HUES48 (cell line): ENCODE results near the gene PYCR2.
"Not testable (repeated sequence)": the region's sequence is repeated elsewhere in the genome, so short reads cannot be mapped to it uniquely, and the experiment has no call there.

Experiments used
- H3K27ac ChIP-seq: one replicate; pipeline ENCODE4 v1.7.0; 2013; ENCODE audit warnings: low read depth, low read length, inconsistent platforms
- H3K27me3 ChIP-seq: 2 replicates; pipeline ENCODE4 v1.6.1; 2013; ENCODE audit warnings: mild to moderate bottlenecking, low read length; ENCODE audit not compliant: control insufficient read depth, insufficient read depth
- H3K36me3 ChIP-seq: 2 replicates; pipeline ENCODE4 v1.6.1; 2013; ENCODE audit warnings: low read length; ENCODE audit not compliant: control insufficient read depth, insufficient read depth
- H3K4me1 ChIP-seq: 2 replicates; pipeline ENCODE4 v1.6.1; 2013; ENCODE audit warnings: mild to moderate bottlenecking, low read length; ENCODE audit not compliant: control insufficient read depth, insufficient read depth
- H3K4me3 ChIP-seq: 2 replicates; pipeline ENCODE4 v1.5.1; 2013; ENCODE audit warnings: mild to moderate bottlenecking, low read depth, low read length
- H3K9ac ChIP-seq: 2 replicates; pipeline ENCODE4 v1.6.1; 2013; ENCODE audit warnings: mild to moderate bottlenecking, low read depth, low read length, moderate library complexity
- H3K9me3 ChIP-seq: 2 replicates; pipeline ENCODE4 v1.6.1; 2013; ENCODE audit warnings: low read length; ENCODE audit not compliant: control insufficient read depth, insufficient read depth

PYCR2 gene

GRCh38 chr1:225931270-225932136, 7.5 kb upstream of the PYCR2 start:
- Histone ChIP-seq H3K27me3 (no peaks in the 10 kb centered on the region), H3K27ac (no peak overlapping the region), H3K4me3 (no peak overlapping the region), H3K9me3 (no peaks in the 10 kb centered on the region), H3K36me3 (no peaks in the 10 kb centered on the region), H3K4me1 (peaks cover 3% of the 10 kb centered on the region; the same call in 1 of the 2 replicates), H3K9ac (no peak overlapping the region)

GRCh38 chr1:225930566-225930965, 6.5 kb upstream of the PYCR2 start:
- Histone ChIP-seq H3K4me1 (peaks cover 4% of the 10 kb centered on the region; the same call in 1 of the 2 replicates), H3K36me3 (no peaks in the 10 kb centered on the region), H3K27ac (no peak overlapping the region)

DNA sequence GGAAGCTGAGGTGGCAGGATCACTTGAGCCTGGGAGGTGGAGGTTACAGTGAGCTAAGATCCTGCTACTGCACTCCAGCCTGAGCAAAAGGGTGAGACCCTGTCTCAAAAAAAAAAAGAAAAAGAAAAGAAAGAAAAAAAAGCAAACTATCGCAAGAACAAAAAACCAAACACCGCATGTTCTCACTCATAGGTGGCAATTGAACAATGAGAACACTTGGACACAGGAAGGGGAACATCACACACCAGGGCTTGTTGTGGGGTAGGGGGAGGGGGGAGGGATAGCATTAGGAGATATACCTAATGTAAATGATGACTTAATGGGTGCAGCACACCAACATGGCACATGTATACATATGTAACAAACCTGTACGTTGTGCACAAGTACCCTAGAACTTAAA, 5.4 kb upstream of the PYCR2 start:
- not testable (repeated sequence) for H3K9me3 ChIP-seq, H3K9ac ChIP-seq, H3K36me3 ChIP-seq, H3K27ac ChIP-seq, H3K4me1 ChIP-seq, H3K27me3 ChIP-seq, H3K4me3 ChIP-seq

More at GRCh38 chr1:225930566-225930965, 6.5 kb upstream of the PYCR2 start:
- Histone ChIP-seq H3K4me3 (no peak overlapping the region), H3K9me3 (no peaks in the 10 kb centered on the region), H3K9ac (no peak overlapping the region), H3K27me3 (no peaks in the 10 kb centered on the region)

DNA sequence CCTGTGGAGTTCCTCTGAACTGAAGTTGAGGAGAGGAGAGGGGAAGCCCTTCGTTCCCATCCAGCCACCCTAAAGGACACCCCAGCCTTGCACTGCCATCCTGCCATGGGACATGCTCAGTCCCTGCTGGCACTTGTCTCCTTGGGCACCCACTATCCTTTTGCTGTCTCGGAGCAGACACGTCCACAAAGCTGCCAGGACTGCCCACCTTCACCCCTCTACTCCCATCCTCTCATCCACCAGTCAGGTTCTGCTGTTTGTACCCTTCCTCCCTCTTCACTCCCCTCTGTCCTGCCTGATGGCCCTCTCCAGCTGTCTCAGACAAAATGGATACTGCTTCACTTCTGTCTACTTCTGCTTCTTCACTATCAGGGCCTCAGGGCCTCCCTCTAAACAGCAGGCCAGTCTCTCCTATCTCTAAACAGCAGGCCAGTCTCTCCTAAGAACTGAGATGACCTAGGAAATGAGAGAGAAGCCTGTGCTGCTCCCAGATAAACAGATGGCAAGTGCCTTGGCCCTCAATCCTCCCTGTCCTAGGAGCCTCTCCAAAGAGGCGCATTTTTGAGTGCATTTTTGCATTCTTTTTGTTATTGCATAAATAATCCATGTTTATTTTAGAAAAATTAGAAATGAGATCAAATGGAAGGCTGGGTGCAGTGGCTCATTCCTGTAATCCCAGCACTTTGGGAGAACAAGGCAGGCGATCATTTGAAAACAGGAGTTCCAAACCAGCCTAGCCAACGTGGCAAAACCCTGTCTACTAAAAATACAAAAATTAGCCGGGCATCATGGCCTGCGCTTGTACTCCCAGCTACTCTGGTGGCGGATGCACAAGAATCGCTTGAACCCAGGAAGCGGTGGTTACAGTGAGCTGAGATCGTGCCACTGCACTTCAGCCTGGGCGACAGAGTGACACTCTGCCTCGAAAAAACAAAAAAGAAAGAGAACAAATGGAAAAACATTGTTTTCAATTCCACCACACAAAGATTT, 4.4 kb upstream of the PYCR2 start:
- H3K36me3 ChIP-seq = no peaks in the 10 kb centered on the region
- H3K4me3 ChIP-seq = no peak overlapping the region
- H3K9me3 ChIP-seq = no peaks in the 10 kb centered on the region
- no peaks in the 10 kb centered on the region for H3K27me3 ChIP-seq
- no peak overlapping the region for H3K9ac ChIP-seq
- H3K4me1 ChIP-seq = peaks cover 4% of the 10 kb centered on the region; the same call in 1 of the 2 replicates
- no peak overlapping the region for H3K27ac ChIP-seq

DNA sequence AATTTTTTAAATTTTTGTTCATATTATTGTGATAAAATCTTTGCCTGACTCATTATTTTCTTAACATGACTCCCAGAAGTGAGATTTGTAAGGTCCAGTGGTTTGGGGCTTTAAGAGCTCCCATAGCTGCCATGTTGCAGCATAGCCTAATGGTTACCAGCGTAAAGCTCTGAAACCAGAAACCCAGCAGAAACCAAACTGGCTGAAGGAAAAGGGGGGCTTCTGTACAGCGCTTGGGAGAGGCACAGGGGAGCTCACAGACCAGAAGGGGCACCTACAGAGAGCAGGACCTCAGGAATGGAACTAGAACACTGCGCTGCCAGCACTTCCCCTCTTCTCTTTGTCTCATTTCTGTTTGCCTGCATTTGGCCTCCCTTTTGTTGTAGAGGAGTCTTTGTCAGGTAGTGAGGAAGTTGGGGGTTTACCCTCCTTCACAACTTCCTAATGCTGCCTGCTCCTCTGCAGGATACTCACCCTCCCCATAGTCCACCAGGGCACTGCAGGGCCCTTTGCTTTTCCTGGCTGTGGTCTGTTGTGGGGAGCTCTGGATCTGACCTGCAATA, 2.6 kb upstream of the PYCR2 start:
- Histone ChIP-seq H3K9me3 (no peaks in the 10 kb centered on the region), H3K9ac (no peak overlapping the region), H3K4me1 (peaks cover 9% of the 10 kb centered on the region), H3K36me3 (peaks cover 12% of the 10 kb centered on the region), H3K27me3 (no peaks in the 10 kb centered on the region), H3K4me3 (no peak overlapping the region), H3K27ac (no peak overlapping the region)

DNA sequence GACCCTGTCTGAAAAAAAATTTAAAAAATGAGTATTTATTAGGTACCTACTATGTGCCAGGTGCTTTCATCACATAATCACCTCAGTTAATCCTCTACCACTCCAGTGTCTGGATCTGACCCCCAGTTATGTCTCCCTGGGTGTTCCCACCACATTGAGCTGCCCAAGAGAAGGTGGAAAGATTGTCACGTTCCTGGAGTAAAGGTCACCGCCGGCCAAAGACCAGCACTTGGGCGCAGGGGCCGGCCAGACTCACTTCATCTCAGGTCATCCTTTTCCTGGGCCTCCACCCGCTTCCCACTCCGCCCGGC, 714 bp downstream of the PYCR2 start:
- Histone ChIP-seq H3K9ac (peak overlapping the region; percentile 88), H3K4me1 (peaks cover 9% of the 10 kb centered on the region), H3K36me3 (peaks cover 38% of the 10 kb centered on the region), H3K9me3 (no peaks in the 10 kb centered on the region), H3K27ac (peak overlapping the region; percentile 98), H3K27me3 (no peaks in the 10 kb centered on the region), H3K4me3 (peak overlapping the region; percentile 95)

DNA sequence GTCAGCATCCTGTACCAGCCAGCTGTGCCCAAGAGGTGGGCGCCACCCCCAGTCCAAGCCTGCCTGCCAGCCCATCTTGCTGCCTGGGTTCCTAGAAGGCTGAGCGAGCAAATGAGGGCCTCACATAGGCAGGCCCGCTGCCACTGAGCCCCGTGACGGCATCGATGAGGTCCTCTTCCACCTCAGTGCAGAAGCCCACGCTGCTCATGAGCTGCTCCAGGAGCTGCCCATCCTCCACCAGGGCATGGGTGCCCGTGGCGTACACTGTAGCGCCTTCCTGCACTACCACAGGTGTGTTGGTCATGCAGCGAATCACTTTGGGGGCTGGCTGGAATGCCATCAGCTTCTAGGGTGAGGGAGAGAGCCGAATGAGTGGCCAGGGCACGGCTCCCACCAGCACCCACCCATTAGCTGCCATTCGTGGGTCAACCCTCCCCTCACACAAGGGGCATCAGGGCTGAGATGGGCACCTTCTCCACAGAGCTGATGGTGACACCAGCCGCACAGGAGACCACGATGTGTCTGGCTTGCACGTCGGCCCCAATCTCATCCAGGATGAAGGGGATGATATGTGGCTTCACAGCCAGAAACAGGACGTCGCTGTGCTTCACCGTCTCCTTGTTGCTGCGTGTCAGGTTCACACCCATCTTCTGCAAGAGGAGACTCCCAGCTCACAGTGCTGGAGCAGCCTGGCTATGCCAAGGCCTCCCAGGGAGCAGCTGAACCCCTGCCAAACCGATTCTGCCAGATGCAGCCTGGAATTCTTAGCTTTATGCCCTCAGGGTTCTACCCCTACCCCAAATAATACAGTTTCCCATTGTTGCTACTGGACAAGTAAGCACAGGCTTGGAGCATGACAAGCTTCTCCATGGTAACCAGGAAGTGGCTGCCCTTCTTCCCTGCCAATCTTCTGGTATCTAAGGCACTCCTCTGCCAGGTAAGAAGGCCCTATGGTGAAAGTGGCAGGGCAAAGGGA, 2.0 kb downstream of the PYCR2 start:
- H3K27ac ChIP-seq = no peak overlapping the region
- H3K4me3 ChIP-seq = peak overlapping the region; percentile 95; the same call in 1 of the 2 replicates
- H3K9me3 ChIP-seq = no peaks in the 10 kb centered on the region
- peaks cover 46% of the 10 kb centered on the region for H3K36me3 ChIP-seq
- peaks cover 9% of the 10 kb centered on the region for H3K4me1 ChIP-seq
- H3K9ac ChIP-seq = no peak overlapping the region
- H3K27me3 ChIP-seq = no peaks in the 10 kb centered on the region

DNA sequence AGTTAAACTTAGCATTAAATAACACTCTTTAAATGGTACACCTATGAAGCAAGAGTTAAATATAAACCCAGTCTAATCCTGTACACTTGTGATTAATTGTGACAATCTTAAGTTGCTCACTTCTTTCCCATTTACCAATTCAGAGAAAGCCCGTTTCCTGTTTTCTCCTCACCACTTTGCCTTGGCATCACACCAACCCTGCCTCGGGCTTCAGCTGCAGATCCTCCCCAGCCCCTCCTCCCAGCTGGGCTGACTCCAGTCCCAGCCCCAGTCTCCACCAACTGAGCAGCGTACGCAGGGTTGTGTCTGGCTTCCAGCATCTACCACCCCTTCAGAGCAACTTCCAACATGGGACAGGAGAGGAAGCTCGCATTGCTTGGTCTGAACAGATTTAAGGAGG, 4.1 kb downstream of the PYCR2 start:
- Histone ChIP-seq H3K4me1 (peaks cover 5% of the 10 kb centered on the region; the same call in 1 of the 2 replicates), H3K4me3 (no peak overlapping the region), H3K9ac (no peak overlapping the region), H3K27me3 (no peaks in the 10 kb centered on the region), H3K27ac (no peak overlapping the region), H3K9me3 (no peaks in the 10 kb centered on the region), H3K36me3 (peaks cover 46% of the 10 kb centered on the region)

DNA sequence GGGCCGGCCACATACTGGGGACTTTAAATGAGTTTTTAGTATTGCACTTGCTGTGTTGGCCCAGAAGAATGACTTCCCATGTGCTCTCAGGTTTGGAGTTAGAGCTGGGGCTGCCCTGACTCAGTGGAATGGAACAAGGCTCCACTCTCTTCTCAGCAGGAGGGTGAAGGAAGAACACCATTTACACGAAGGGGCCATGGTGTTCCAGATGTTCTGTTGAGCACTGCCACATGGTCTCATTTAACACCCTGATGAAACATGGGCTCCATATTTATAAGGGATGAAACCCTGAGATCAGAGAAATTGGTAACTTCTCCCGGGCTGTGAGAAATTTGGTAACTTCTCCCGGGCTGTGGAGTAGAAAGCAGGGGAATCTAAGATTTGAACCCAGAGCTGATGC, 5.8 kb downstream of the PYCR2 start:
- Histone ChIP-seq H3K27ac (no peak overlapping the region), H3K4me1 (peaks cover 5% of the 10 kb centered on the region; the same call in 1 of the 2 replicates), H3K36me3 (peaks cover 46% of the 10 kb centered on the region), H3K9ac (no peak overlapping the region), H3K27me3 (no peaks in the 10 kb centered on the region), H3K4me3 (no peak overlapping the region), H3K9me3 (no peaks in the 10 kb centered on the region)

DNA sequence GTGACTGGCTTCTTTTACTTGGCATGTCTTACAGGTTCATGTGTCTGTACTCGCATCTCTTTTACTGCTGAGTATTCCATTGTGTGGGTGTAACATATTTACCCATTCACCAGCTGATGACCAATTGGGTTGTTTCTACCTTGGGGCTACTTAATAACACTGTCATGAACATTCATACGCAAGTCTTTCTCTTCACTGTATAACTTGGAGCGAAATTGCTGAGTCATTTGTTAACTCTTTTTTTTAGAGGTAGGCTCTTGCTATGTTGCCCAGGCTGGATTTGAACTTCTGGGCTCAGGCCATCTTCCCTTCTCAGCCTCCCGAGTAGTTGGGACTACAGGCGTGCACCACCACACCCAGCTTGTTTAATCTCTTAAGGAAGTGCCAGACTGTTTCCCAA, 6.5 kb downstream of the PYCR2 start:
- Histone ChIP-seq H3K4me3 (no peak overlapping the region), H3K9ac (no peak overlapping the region), H3K4me1 (peaks cover 1% of the 10 kb centered on the region; the same call in 1 of the 2 replicates), H3K27me3 (no peaks in the 10 kb centered on the region), H3K9me3 (no peaks in the 10 kb centered on the region), H3K27ac (no peak overlapping the region), H3K36me3 (peaks cover 43% of the 10 kb centered on the region)
